ENCODE data around the gene RIMKLA.

RIMKLA gene

DNA sequence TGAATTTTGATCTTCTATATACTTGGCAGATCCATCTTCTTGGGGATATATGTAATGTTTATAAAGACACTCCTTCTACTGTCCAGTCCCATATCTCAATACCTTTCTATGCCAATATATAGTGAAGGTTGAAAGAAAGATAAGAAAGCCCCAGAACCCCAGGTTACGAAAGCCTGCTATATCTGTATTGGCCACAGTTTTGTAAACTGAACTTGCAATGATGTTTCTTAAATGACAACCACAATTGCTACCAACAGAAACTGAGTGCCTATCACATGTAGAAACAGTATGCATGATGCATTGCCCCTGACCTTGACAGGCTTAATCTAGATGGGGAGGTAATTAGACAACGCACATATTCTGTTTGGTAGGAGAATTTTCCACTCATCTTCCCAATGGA is 7.8 kb upstream of the RIMKLA start:
- TF ChIP-seq CTCF (IDR thresholded peaks at IDR 0.05; ENCODE audit: extremely low read depth, missing control alignments), result no peak

DNA sequence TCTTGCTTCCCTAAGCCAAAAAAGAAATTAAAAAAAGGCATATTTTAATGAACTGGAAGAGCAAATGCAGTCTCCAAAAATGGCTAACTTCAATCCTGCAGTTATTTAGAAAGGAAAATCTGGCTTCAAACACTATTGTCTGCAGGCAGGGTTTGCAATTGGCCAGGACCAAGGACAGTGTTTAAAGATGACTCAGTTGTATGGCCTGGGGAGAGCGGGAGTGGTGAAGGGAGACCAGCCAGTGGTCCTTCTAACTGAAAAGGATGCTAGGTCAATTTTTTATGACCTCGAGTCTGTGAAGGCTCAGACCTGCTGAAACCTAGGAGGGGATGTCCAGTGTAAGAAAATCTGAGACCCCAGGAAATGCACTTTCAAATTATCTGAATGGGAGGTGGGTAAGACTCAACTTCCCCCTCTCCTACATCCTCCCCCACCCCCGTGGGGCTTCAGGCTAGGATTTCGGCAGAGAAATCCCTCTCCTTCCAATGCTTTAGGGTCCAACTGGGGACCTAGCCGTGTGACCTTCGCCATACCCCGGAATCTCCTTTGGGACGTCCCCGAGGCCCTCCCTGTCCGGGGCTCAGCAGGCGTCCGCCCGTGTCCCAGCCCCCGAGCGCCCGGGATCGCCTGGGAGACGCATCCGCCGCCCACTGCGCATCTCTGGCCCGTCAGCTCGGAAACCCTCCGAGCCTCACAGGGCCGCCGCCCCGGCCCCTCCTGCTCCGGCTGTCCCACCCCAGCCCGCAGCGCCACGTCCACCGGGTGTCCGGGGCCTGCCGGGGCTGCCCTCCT is 602 bp upstream of the RIMKLA start:
- peak; percentile 54 for DNase-seq (ENCODE audit: low spot score)
- TF ChIP-seq CTCF (IDR thresholded peaks at IDR 0.05; ENCODE audit: extremely low read depth, missing control alignments), result no peak

More for the DNA sequence above, 7.8 kb upstream of the RIMKLA start:
- DNase-seq (ENCODE audit: low spot score), result no peak

DNA sequence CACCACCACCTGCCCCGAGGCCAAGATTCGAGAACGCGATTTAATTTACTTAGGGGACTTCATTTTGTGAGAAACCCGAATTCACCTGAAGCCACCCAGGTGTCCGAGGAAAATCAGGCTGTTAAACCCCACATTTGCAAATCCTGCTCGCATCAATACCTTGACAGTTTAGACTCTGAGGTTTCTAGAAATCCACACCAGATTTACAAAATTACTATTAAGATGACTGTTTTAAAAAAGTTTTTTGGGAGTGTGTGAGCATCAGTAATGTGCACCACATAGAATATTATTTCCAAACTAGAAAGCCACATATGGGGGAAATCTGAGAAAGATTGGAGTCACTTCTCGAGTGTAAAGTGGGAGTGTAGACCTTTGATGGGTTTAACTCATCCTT is 685 bp downstream of the RIMKLA start:
- DNase-seq (ENCODE audit: low spot score), result no peak
- no peak for TF ChIP-seq CTCF (IDR thresholded peaks at IDR 0.05; ENCODE audit: extremely low read depth, missing control alignments)

GRCh38 chr1:42385283-42385682 is 4.7 kb downstream of the RIMKLA start:
- no peak for DNase-seq (ENCODE audit: low spot score)
- TF ChIP-seq CTCF (IDR thresholded peaks at IDR 0.05; ENCODE audit: extremely low read depth, missing control alignments), result no peak

DNA sequence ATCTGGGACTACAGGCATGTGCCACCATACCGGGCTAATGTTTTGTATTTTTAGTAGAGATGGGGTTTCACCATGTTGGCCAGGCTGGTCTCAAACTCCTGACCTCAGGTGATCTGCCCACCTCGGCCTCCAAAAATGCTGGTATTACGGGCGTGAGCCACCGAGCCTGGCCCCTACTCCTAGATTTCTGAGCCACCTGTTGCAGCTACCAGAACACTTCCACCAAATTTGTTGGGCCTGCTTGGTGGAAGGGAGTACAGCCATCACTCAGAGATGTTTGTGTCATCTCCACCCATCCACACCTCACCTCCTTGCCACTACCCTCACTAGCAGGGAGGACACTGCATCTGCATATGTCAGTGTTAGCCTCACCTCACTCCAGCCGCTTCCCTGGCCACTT is 5.5 kb downstream of the RIMKLA start:
- TF ChIP-seq CTCF (IDR thresholded peaks at IDR 0.05; ENCODE audit: extremely low read depth, missing control alignments), result no peak
- no peak for DNase-seq (ENCODE audit: low spot score)

DNA sequence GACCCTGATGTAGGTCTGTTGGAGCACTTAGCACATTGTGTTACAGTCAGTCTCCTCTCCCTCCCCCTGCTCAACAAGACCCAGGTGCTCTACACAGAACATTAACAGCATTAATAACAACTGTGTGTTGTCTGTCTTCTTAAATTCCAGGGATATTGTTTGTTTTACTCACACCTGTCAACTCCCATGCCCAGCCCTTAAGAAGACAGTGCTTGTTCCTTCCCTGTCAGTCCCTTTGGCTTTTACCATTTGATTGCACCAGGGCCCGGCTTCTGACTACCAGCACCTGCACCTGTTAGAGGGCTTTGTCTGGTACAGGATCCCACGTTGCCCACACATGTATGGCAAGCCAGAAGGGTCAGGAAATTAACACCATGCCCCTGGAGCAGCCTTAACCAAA is 11.7 kb downstream of the RIMKLA start:
- DNase-seq (ENCODE audit: low spot score), result no peak
- no peak for TF ChIP-seq CTCF (IDR thresholded peaks at IDR 0.05; ENCODE audit: extremely low read depth, missing control alignments)

- no peak for DNase-seq (ENCODE audit: low spot score)
- TF ChIP-seq CTCF (IDR thresholded peaks at IDR 0.05; ENCODE audit: extremely low read depth, missing control alignments), result no peak
Measured at GRCh38 chr1:42392967-42393848, 12.6 kb downstream of the RIMKLA start.
